ENCODE data around the gene MAP3K3.

Gene MAP3K3

GRCh38 chr17:63621684-63622573, at the start of gene MAP3K3:
Gene MAP3K3 (plus strand): TSS chr17:63622417. CDS start chr17:63622760, 343 bp downstream.
- in situ Hi-C loops (cut with MboI; ENCODE audit: low sequenced_read_pairs): no loop called here

GRCh38 chr17:63573634-63574033, 48.6 kb upstream of the MAP3K3 start:
- in situ Hi-C loops (cut with MboI; ENCODE audit: low sequenced_read_pairs): no loop called here

GRCh38 chr17:63578027-63578768, 44.0 kb upstream of the MAP3K3 start:
- in situ Hi-C loops (cut with MboI; ENCODE audit: low sequenced_read_pairs): no loop called here

- in situ Hi-C loops (cut with MboI; ENCODE audit: low sequenced_read_pairs): no loop called here
These were observed 43.5 kb upstream of the MAP3K3 start for GRCh38 chr17:63578769-63579111.

- in situ Hi-C loops (cut with MboI; ENCODE audit: low sequenced_read_pairs): no loop called here
These were observed 42.6 kb upstream of the MAP3K3 start for GRCh38 chr17:63579633-63580032.

- in situ Hi-C loops (cut with MboI; ENCODE audit: low sequenced_read_pairs): no loop called here
These were observed 34.4 kb upstream of the MAP3K3 start for GRCh38 chr17:63587770-63588169.

GRCh38 chr17:63588797-63589196, 33.4 kb upstream of the MAP3K3 start:
- in situ Hi-C loops (cut with MboI; ENCODE audit: low sequenced_read_pairs): no loop called here

GRCh38 chr17:63589646-63590045, 32.6 kb upstream of the MAP3K3 start:
- in situ Hi-C loops (cut with MboI; ENCODE audit: low sequenced_read_pairs): no loop called here

- in situ Hi-C loops (cut with MboI; ENCODE audit: low sequenced_read_pairs): no loop called here
These were observed 29.4 kb upstream of the MAP3K3 start for GRCh38 chr17:63592797-63593196.

GRCh38 chr17:63595132-63595531, 27.1 kb upstream of the MAP3K3 start:
- in situ Hi-C loops (cut with MboI; ENCODE audit: low sequenced_read_pairs): no loop called here

GRCh38 chr17:63596856-63597586, 25.2 kb upstream of the MAP3K3 start:
- in situ Hi-C loops (cut with MboI; ENCODE audit: low sequenced_read_pairs): no loop called here

GRCh38 chr17:63598281-63598680, 23.9 kb upstream of the MAP3K3 start:
- in situ Hi-C loops (cut with MboI; ENCODE audit: low sequenced_read_pairs): no loop called here

- in situ Hi-C loops (cut with MboI; ENCODE audit: low sequenced_read_pairs): no loop called here
These were observed 21.4 kb upstream of the MAP3K3 start, which contains the start of gene TACO1 for GRCh38 chr17:63600569-63601438. Gene TACO1 (plus strand): TSS chr17:63600895. CDS start chr17:63601084, 189 bp downstream.

GRCh38 chr17:63601439-63602371, 20.5 kb upstream of the MAP3K3 start:
- in situ Hi-C loops (cut with MboI; ENCODE audit: low sequenced_read_pairs): no loop called here

GRCh38 chr17:63609816-63610573, 12.2 kb upstream of the MAP3K3 start:
- in situ Hi-C loops (cut with MboI; ENCODE audit: low sequenced_read_pairs): no loop called here

- in situ Hi-C loops (cut with MboI; ENCODE audit: low sequenced_read_pairs): no loop called here
These were observed 11.4 kb upstream of the MAP3K3 start for GRCh38 chr17:63610854-63611253.

GRCh38 chr17:63611354-63611753, 10.9 kb upstream of the MAP3K3 start:
- in situ Hi-C loops (cut with MboI; ENCODE audit: low sequenced_read_pairs): no loop called here

- in situ Hi-C loops (cut with MboI; ENCODE audit: low sequenced_read_pairs): no loop called here
These were observed 8.6 kb upstream of the MAP3K3 start for GRCh38 chr17:63613663-63614062.

All from hTERT RPE-1 (cell line).